ENCODE data around the gene LYPD3.

LYPD3 gene

GRCh38 chr19:43429395-43429794, 36.0 kb downstream of the LYPD3 start:
- no peak for DNase-seq (ENCODE audit: low read depth)
- H3K4me3 ChIP-seq (ENCODE audit: low read depth, low read length), result no peak overlapping the region
- no peak for TF ChIP-seq CTCF (IDR thresholded peaks at IDR 0.05; ENCODE audit: insufficient read depth, low read depth, low read length, missing control alignments)

GRCh38 chr19:43425567-43426392, 39.6 kb downstream of the LYPD3 start:
- H3K4me3 ChIP-seq (ENCODE audit: low read depth, low read length), result no peak overlapping the region
- no peak for DNase-seq (ENCODE audit: low read depth)
- TF ChIP-seq CTCF (IDR thresholded peaks at IDR 0.05; ENCODE audit: insufficient read depth, low read depth, low read length, missing control alignments), result peak; percentile 37

- H3K4me3 ChIP-seq (ENCODE audit: low read depth, low read length), result no peak overlapping the region
- TF ChIP-seq CTCF (IDR thresholded peaks at IDR 0.05; ENCODE audit: insufficient read depth, low read depth, low read length, missing control alignments), result no peak
- no peak for DNase-seq (ENCODE audit: low read depth)
Measured at GRCh38 chr19:43423779-43424178, 41.6 kb downstream of the LYPD3 start.

GRCh38 chr19:43422689-43423066, 42.7 kb downstream of the LYPD3 start:
- H3K4me3 ChIP-seq (ENCODE audit: low read depth, low read length), result no peak overlapping the region
- no peak for DNase-seq (ENCODE audit: low read depth)

GRCh38 chr19:43422000-43422688, 43.3 kb downstream of the LYPD3 start:
- H3K4me3 ChIP-seq (ENCODE audit: low read depth, low read length), result no peak overlapping the region
- DNase-seq (ENCODE audit: low read depth), result no peak
- TF ChIP-seq CTCF (IDR thresholded peaks at IDR 0.05; ENCODE audit: insufficient read depth, low read depth, low read length, missing control alignments), result no peak

More at GRCh38 chr19:43422689-43423066, 42.7 kb downstream of the LYPD3 start:
- TF ChIP-seq CTCF (IDR thresholded peaks at IDR 0.05; ENCODE audit: insufficient read depth, low read depth, low read length, missing control alignments), result no peak

- no peak for DNase-seq (ENCODE audit: low read depth)
- H3K4me3 ChIP-seq (ENCODE audit: low read depth, low read length), result no peak overlapping the region
- TF ChIP-seq CTCF (IDR thresholded peaks at IDR 0.05; ENCODE audit: insufficient read depth, low read depth, low read length, missing control alignments), result no peak
Measured at GRCh38 chr19:43420954-43421353, 44.5 kb downstream of the LYPD3 start.

Measured in GM12865 (cell line).